Measurements from ENCODE around the gene C5orf24.

Gene C5orf24

GRCh38 chr5:134873987-134874830 is 28.4 kb downstream of the C5orf24 start, which contains the start of gene TXNDC15:
Gene TXNDC15, plus strand, starts transcription at chr5:134874371. Its CDS starts 57 bp downstream, at chr5:134874428.
- TF ChIP-seq ZBTB7A (IDR thresholded peaks at IDR 0.05; ENCODE audit: low read depth) (peak; percentile 79), USF1 (IDR thresholded peaks at IDR 0.05) (no peak), NFIC (IDR thresholded peaks at IDR 0.05) (peak; percentile 36), TEAD4 (IDR thresholded peaks at IDR 0.05) (peak; percentile 56), FOXM1 (IDR thresholded peaks at IDR 0.05; ENCODE audit: borderline replicate concordance, low read depth) (no peak), CEBPB (IDR thresholded peaks at IDR 0.05) (no peak), TCF12 (IDR thresholded peaks at IDR 0.05; ENCODE audit: low read depth) (peak; percentile 72; the same call in 1 of the 2 replicates), REST (IDR thresholded peaks at IDR 0.05; ENCODE audit: low read depth) (no peak), YY1 (IDR thresholded peaks at IDR 0.05; ENCODE audit: low read depth) (peak; percentile 100), EP300 (IDR thresholded peaks at IDR 0.05; ENCODE audit: borderline replicate concordance) (no peak), CREB1 (IDR thresholded peaks at IDR 0.05; ENCODE audit: low read depth) (no peak), EGR1 (IDR thresholded peaks at IDR 0.05) (peak; percentile 95), TAF1 (IDR thresholded peaks at IDR 0.05; ENCODE audit: low read depth) (peak; percentile 100), RAD21 (IDR thresholded peaks at IDR 0.05; ENCODE audit: low read depth) (no peak), MAX (IDR thresholded peaks at IDR 0.05) (peak; percentile 89)

GRCh38 chr5:134874831-134875655 is 29.3 kb downstream of the C5orf24 start:
- TF ChIP-seq ZBTB7A (IDR thresholded peaks at IDR 0.05; ENCODE audit: low read depth), result peak; percentile 5; the same call in 1 of the 2 replicates
- no peak for TF ChIP-seq EGR1 (IDR thresholded peaks at IDR 0.05)

- TF ChIP-seq ZBTB7A (IDR thresholded peaks at IDR 0.05; ENCODE audit: low read depth) (no peak), TEAD4 (IDR thresholded peaks at IDR 0.05) (no peak), USF1 (IDR thresholded peaks at IDR 0.05) (no peak), CREB1 (IDR thresholded peaks at IDR 0.05; ENCODE audit: low read depth) (no peak), YY1 (IDR thresholded peaks at IDR 0.05; ENCODE audit: low read depth) (no peak), REST (IDR thresholded peaks at IDR 0.05; ENCODE audit: low read depth) (no peak), CEBPB (IDR thresholded peaks at IDR 0.05) (no peak), MAX (IDR thresholded peaks at IDR 0.05) (no peak), FOXM1 (IDR thresholded peaks at IDR 0.05; ENCODE audit: borderline replicate concordance, low read depth) (no peak), TCF12 (IDR thresholded peaks at IDR 0.05; ENCODE audit: low read depth) (no peak), RAD21 (IDR thresholded peaks at IDR 0.05; ENCODE audit: low read depth) (no peak), EGR1 (IDR thresholded peaks at IDR 0.05) (no peak), TAF1 (IDR thresholded peaks at IDR 0.05; ENCODE audit: low read depth) (no peak), EP300 (IDR thresholded peaks at IDR 0.05; ENCODE audit: borderline replicate concordance) (no peak), NFIC (IDR thresholded peaks at IDR 0.05) (no peak)
These were observed 31.4 kb downstream of the C5orf24 start for GRCh38 chr5:134877159-134877558.

GRCh38 chr5:134878403-134878802 is 32.6 kb downstream of the C5orf24 start:
- TF ChIP-seq TAF1 (IDR thresholded peaks at IDR 0.05; ENCODE audit: low read depth) (no peak), YY1 (IDR thresholded peaks at IDR 0.05; ENCODE audit: low read depth) (no peak)

GRCh38 chr5:134879456-134879855 is 33.7 kb downstream of the C5orf24 start:
- no peak for TF ChIP-seq YY1 (IDR thresholded peaks at IDR 0.05; ENCODE audit: low read depth)
- no peak for TF ChIP-seq FOXM1 (IDR thresholded peaks at IDR 0.05; ENCODE audit: borderline replicate concordance, low read depth)
- no peak for TF ChIP-seq CEBPB (IDR thresholded peaks at IDR 0.05)
- TF ChIP-seq ZBTB7A (IDR thresholded peaks at IDR 0.05; ENCODE audit: low read depth), result no peak
- TF ChIP-seq REST (IDR thresholded peaks at IDR 0.05; ENCODE audit: low read depth), result no peak
- no peak for TF ChIP-seq TEAD4 (IDR thresholded peaks at IDR 0.05)
- TF ChIP-seq TAF1 (IDR thresholded peaks at IDR 0.05; ENCODE audit: low read depth), result no peak
- TF ChIP-seq EGR1 (IDR thresholded peaks at IDR 0.05), result no peak
- no peak for TF ChIP-seq NFIC (IDR thresholded peaks at IDR 0.05)
- TF ChIP-seq EP300 (IDR thresholded peaks at IDR 0.05; ENCODE audit: borderline replicate concordance), result no peak
- no peak for TF ChIP-seq USF1 (IDR thresholded peaks at IDR 0.05)
- no peak for TF ChIP-seq MAX (IDR thresholded peaks at IDR 0.05)
- no peak for TF ChIP-seq RAD21 (IDR thresholded peaks at IDR 0.05; ENCODE audit: low read depth)
- no peak for TF ChIP-seq CREB1 (IDR thresholded peaks at IDR 0.05; ENCODE audit: low read depth)
- no peak for TF ChIP-seq TCF12 (IDR thresholded peaks at IDR 0.05; ENCODE audit: low read depth)
